Measurements from ENCODE around the gene PCDHGA10. TPM values are rescaled to one million over a fixed set of nuclear protein-coding genes. Genes with fewer than 3 reads are reported as not detected.
"Not testable (repeated sequence)": the region's sequence is repeated elsewhere in the genome, so short reads cannot be mapped to it uniquely, and the experiment has no call there.

PCDHGA10 gene
- polyA plus RNA-seq, 1 experiment: 9.2 TPM

DNA sequence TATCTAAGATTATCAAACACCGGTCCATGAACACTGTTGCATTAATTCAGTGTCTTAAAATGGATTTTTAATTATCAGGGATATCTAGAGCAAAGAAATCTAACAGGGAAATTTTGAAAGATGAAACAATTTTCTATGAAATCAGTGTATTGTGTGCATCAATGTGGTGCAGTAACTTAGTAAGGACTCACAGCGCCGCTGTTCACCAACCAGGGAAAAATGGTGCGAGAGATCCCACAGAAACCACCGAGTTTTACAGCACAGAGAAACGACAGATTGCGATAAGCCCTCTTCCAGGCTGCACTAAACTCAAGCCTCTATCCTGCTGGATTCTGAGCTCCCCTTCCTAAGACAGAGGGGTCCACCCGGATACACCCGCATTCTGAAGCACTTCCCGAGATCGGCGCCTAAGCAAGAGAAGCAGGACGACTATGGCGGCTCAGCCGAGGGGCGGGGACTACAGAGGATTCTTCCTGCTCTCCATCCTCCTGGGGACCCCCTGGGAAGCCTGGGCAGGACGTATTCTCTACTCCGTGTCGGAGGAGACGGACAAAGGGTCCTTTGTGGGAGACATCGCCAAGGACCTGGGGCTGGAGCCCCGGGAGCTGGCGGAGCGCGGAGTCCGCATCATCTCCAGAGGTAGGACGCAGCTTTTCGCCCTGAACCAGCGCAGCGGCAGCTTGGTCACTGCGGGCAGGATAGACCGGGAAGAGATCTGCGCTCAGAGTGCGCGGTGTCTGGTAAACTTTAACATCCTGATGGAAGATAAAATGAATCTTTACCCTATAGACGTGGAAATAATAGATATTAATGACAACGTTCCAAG lies 30.1 kb upstream of the PCDHGA10 start, which contains the start of gene PCDHGA7:
Gene PCDHGA7, plus strand, starts transcription at position 274 of the 826 bp plus-strand sequence. Its CDS starts 158 bp downstream, at position 432.
- CTCF ChIA-PET: interaction anchor here (0.7 to 3.5 kb wide), 12 partner anchors 9 to 185 kb away, joined by 3 to 22 read pairs (median 4); partner anchors contain the start of genes PCDHGA1, PCDHGA10, PCDHGB1 and PCDHGB3
- Histone ChIP-seq H3K27ac (ENCODE audit: low read depth, low read length) (no peak within 1 kb of the TSS), H3K9me3 (ENCODE audit: control insufficient read depth, insufficient read depth, low read length) (peaks cover 42% of the 10 kb centered on the region), H3K4me3 (ENCODE audit: low read depth, low read length) (peak within 1 kb of the TSS; percentile 58), H3K27me3 (ENCODE audit: control insufficient read depth, insufficient read depth, low read length) (peaks cover 6% of the 10 kb centered on the region)
- no peak for DNase-seq (ENCODE audit: low read depth, low spot score)
- POLR2A ChIA-PET: no interaction called here
- peak; percentile 43 for TF ChIP-seq CTCF (IDR thresholded peaks at IDR 0.05; ENCODE audit: low read depth, low read length)

- peaks cover 43% of the 10 kb centered on the region for H3K9me3 ChIP-seq (ENCODE audit: control insufficient read depth, insufficient read depth, low read length)
- ChIA-PET CTCF (interaction anchor here (0.8 to 3.5 kb wide), 8 partner anchors 13 to 184 kb away, joined by 3 to 22 read pairs (median 4); partner anchors contain the start of genes PCDHGA10, PCDHGB1 and PCDHGB3), POLR2A (no interaction called here)
- H3K27ac ChIP-seq (ENCODE audit: low read depth, low read length): no peak overlapping the region
- no peak for DNase-seq (ENCODE audit: low read depth, low spot score)
- TF ChIP-seq CTCF (IDR thresholded peaks at IDR 0.05; ENCODE audit: low read depth, low read length): no peak
- H3K4me3 ChIP-seq (ENCODE audit: low read depth, low read length): peak overlapping the region; percentile 58; the same call in 1 of the 2 replicates
- H3K27me3 ChIP-seq (ENCODE audit: control insufficient read depth, insufficient read depth, low read length): peaks cover 6% of the 10 kb centered on the region
Measured at GRCh38 chr5:141383345-141383744, 29.4 kb upstream of the PCDHGA10 start.

- ChIA-PET CTCF (interaction anchor here (1.4 to 4.8 kb wide), 2 partner anchors 15 to 174 kb away, joined by 3 to 20 read pairs; no protein-coding TSS in a partner anchor), POLR2A (no interaction called here)
- Histone ChIP-seq H3K27me3 (ENCODE audit: control insufficient read depth, insufficient read depth, low read length) (peaks cover 6% of the 10 kb centered on the region), H3K4me3 (ENCODE audit: low read depth, low read length) (no peak overlapping the region), H3K9me3 (ENCODE audit: control insufficient read depth, insufficient read depth, low read length) (peaks cover 56% of the 10 kb centered on the region), H3K27ac (ENCODE audit: low read depth, low read length) (no peak overlapping the region)
- TF ChIP-seq CTCF (IDR thresholded peaks at IDR 0.05; ENCODE audit: low read depth, low read length): no peak
- no peak for DNase-seq (ENCODE audit: low read depth, low spot score)
Measured at GRCh38 chr5:141384471-141385267, 28.1 kb upstream of the PCDHGA10 start.

DNA sequence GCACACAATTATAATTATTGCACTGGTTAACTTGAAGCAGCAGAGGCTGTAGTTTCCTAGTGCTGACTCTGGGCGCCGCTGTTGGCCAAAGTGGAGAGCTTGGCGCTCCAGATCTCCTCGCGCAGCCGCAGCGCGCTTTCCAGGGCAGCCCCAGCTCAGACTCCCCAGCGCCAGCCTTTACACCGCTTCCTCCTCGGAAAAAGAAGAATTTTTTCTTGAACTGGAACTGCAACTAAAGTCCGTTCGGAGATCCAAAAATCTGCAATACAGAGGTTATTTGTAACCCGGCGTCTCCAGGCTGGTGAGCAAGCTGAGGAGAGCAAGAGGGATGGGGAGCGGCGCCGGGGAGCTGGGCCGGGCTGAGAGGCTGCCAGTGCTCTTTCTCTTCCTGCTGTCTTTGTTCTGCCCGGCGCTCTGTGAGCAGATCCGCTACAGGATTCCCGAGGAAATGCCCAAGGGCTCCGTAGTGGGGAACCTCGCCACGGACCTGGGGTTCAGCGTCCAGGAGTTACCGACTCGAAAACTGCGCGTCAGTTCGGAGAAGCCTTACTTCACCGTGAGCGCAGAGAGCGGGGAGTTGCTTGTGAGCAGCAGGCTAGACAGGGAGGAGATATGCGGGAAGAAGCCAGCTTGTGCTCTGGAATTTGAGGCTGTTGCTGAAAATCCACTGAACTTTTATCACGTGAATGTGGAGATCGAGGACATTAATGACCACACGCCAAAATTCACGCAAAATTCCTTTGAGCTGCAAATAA lies 25.1 kb upstream of the PCDHGA10 start, which contains the start of gene PCDHGB4:
Gene PCDHGB4, plus strand, starts transcription at position 142 of the 755 bp plus-strand sequence. Its CDS starts 187 bp downstream, at position 329.
- TF ChIP-seq CTCF (IDR thresholded peaks at IDR 0.05; ENCODE audit: low read depth, low read length): peak; percentile 43
- POLR2A ChIA-PET; DNase-seq (ENCODE audit: low read depth, low spot score); H3K27ac ChIP-seq (ENCODE audit: low read depth, low read length); H3K27me3 ChIP-seq (ENCODE audit: control insufficient read depth, insufficient read depth, low read length): not testable (repeated sequence)
- peaks cover 56% of the 10 kb centered on the region for H3K9me3 ChIP-seq (ENCODE audit: control insufficient read depth, insufficient read depth, low read length)
- H3K4me3 ChIP-seq (ENCODE audit: low read depth, low read length): peak within 1 kb of the TSS; percentile 31; the same call in 1 of the 2 replicates
- CTCF ChIA-PET: interaction anchor here (0.7 to 4.8 kb wide), 3 partner anchors 57 to 176 kb away, joined by 3 to 20 read pairs (median 16); partner anchors contain the start of gene PCDHGA1
